Activated CD8-positive, alpha-beta memory T cell treated with anti-CD3 and anti-CD28 coated beads, Interleukin-2, amount 50 U/mL, for 48 hours (primary cell): ENCODE data around the gene EPHB4.
A peak's percentile ranks its signal among the peaks of the same experiment; 100 is the strongest.
"Not testable (repeated sequence)": the region's sequence is repeated elsewhere in the genome, so short reads cannot be mapped to it uniquely, and the experiment has no call there.

ENCODE experiments used
- DNase-seq: peaks from one replicate; pipeline ENCODE4 v3.0.0-alpha.2; 2020

The EPHB4 gene

DNA sequence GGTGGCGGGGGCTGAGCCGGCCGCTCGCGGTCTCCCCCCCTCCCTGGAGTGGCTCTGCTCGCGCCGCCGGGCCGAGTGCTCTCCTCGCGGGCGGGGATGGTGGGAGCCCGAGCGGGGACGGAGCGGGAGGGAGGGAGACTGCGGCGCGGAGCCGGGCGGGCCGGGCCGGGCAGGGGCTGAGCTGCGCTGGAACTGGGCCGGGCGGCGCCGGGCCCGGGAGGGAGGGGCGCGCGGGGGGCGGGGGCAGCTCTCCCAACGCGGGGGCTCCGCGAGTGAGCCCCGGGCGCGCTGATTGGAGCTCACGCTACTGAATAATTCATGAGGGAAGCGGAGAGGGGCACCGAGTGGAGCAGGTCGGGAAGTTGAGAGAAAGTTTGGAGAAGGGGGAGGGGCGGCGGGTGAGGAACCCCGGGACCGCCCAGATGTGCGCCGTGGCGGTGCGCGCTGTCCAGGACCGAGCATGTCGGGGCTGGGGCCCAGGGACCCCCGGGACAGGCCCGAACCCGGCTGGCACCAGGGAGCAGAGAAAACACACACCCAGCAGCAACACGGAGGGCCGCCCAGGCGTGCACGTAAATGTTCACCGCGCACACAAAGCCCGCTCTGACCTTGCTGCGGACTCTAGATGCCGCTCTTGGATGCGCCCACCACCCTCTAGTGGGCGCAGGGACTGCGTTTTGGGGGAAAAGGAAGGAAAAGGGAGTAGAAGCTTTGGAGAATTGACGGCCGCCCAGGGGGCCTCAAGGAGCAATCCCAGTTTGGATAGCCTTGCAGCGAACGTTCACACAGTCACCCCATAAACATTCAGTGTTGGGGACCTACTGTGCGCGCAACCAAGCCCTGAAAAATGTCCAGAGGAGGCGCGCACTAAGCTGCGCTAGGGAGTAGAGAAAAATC, at the start of gene EPHB4:
EPHB4 (minus strand) TSS at position 194 of the 897 bp plus-strand sequence. CDS start 493 bp downstream, outside the sequence.
- DNase-seq, result no peak

DNA sequence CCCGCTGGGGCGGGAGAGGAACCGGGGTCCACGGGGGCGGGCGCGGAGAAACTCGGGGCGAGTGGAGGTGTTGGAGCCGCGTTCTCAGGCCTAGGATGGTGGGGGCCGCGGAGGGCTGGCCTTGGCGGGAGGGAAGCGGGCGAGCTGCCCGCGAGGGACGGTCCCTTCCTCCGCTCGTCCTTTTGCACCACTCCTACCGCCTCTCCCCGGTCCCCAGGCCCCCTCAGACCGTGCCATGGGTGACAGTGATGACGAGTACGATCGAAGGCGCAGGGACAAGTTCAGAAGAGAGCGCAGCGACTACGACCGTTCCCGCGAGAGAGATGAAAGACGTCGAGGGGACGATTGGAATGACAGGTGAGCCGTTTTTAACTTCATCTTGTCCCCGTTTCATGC, 48.0 kb upstream of the EPHB4 start:
- DNase-seq, result no peak

GRCh38 chr7:100874577-100875355, 47.4 kb upstream of the EPHB4 start, which contains the start of gene SRRT:
SRRT (plus strand) TSS chr7:100875103; CDS start chr7:100875591, 488 bp downstream.
- DNase-seq, result peak; percentile 97

DNA sequence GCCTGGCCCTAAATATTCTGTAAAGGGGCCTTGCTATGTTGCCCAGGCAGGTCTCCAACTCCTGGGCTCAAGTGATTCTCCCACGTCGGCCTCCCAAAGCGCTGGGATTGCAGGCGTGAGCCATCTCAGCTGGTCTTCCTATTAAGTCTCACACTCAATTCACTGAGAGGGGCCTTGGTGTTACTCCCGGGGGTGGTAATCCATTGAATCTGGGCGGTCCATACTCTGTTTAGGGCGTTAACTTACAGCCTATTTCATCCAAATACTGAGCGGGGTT, 46.9 kb upstream of the EPHB4 start:
- DNase-seq, result peak; percentile 62

GRCh38 chr7:100873599-100874299, 46.4 kb upstream of the EPHB4 start:
- no peak for DNase-seq

- no peak for DNase-seq
Measured at GRCh38 chr7:100867776-100868485, 40.6 kb upstream of the EPHB4 start.

GRCh38 chr7:100867040-100867775, 39.9 kb upstream of the EPHB4 start, which contains the start of gene TRIP6:
TRIP6 (plus strand) TSS chr7:100867387; CDS start chr7:100867498, 111 bp downstream.
- DNase-seq, result peak; percentile 85

DNA sequence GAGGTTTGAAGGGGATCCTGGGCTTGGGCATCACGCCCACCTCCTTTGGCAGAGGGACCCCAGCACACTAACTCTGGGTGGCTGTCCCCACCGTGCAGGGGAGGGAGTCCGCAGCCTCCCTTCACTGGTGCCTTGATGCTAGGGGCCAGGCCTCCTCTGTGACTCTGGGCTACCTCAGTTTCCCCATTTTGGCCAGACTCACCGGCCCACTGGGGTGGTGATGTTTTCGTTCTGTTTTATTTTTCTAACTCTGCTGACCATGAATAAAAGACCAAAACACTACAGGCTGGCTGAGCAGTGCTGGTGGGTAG, 39.4 kb upstream of the EPHB4 start:
- no peak for DNase-seq

DNA sequence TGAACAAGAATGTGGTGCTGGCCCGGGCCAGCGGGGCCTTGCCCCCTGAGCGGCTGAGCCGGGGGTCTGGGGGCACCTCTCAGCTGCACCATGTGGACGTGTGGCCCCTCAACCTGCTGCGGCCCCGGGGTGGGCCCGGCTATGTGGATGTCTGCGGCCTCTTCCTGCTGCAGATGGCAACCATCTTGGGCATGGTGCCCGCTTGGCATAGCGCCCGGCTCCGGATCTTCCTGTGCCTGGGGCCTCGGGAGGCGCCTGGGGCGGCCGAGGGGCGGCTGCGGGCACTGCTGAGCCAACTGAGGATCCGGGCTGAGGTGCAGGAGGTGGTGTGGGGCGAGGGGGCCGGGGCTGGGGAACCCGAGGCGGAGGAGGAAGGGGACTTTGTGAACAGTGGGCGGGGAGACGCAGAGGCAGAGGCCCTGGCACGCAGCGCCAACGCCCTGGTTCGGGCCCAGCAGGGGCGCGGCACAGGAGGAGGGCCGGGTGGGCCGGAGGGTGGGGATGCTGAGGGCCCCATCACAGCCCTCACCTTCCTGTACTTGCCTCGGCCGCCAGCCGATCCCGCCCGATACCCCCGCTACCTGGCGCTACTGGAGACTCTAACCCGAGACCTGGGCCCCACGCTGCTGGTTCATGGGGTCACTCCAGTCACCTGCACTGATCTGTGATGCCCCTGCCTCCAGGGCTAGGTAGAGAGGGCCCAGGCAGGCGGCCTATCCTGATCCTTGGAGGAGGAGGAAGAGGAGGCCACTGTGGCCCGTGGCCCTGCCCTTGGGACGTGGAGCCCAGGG, 38.8 kb upstream of the EPHB4 start:
- peak; percentile 72 for DNase-seq

GRCh38 chr7:100865372-100865911, 38.1 kb upstream of the EPHB4 start:
- DNase-seq, result no peak

GRCh38 chr7:100864263-100864845, 37.0 kb upstream of the EPHB4 start:
- DNase-seq, result no peak

GRCh38 chr7:100863406-100863950, 36.2 kb upstream of the EPHB4 start:
- no peak for DNase-seq

GRCh38 chr7:100861616-100861985, 34.3 kb upstream of the EPHB4 start:
- no peak for DNase-seq

DNA sequence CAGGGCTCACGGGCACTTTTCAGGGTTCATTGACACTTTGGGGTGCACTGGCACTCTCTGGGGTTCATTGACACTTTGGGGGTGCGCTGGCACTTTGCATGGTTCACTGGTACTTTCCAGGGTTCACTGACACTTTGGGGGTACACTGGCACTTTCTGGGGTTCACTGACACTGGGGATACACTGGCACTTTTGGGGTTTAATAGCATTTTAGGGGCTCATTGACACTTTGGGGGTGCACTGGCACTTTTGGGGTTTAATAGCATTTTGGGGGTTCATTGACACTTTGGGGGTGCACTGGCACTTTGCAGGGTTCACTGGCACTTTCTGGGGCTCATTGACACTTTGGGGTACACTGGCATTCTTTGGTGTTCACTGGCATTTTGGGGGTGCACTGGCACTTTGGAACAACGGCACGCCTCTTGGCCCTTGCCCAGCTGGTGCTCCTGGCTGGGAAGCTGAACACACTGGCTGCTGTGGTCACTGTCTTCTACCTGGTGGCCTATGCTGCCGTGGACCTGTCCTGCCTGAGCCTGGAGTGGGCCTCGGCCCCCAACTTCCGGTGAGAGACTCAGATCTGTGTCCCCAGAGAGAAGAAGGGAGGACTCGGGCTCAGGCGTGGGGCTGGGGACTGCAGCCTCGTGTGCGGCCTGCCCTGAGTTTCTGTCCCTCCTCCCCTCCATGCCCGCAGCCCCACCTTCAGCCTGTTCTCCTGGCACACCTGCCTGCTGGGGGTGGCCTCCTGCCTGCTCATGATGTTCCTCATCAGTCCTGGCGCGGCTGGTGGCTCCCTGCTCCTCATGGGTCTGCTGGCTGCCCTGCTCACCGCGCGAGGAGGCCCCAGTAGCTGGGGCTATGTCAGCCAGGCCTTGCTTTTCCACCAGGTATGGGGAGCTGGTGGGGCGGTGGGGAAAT, 33.6 kb upstream of the EPHB4 start:
- DNase-seq, result no peak

DNA sequence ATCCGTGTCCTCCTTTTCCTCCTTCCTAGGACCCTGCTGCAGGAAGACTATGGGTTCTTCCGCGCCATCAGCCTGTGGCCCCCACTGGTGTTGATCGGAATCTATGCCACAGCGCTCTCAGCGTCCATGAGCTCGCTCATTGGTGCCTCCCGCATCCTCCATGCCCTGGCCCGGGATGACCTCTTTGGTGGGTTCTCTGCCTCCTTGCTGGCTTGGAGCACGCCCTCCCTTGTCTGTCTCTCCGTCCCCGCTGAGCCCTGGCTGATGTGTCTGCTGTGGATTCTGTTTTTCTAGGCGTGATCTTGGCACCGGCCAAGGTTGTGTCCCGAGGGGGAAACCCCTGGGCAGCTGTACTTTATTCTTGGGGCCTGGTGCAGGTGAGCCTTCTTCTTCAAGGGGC, 32.5 kb upstream of the EPHB4 start:
- no peak for DNase-seq

- DNase-seq, result no peak
Measured at GRCh38 chr7:100856871-100857282, 29.6 kb upstream of the EPHB4 start.

DNA sequence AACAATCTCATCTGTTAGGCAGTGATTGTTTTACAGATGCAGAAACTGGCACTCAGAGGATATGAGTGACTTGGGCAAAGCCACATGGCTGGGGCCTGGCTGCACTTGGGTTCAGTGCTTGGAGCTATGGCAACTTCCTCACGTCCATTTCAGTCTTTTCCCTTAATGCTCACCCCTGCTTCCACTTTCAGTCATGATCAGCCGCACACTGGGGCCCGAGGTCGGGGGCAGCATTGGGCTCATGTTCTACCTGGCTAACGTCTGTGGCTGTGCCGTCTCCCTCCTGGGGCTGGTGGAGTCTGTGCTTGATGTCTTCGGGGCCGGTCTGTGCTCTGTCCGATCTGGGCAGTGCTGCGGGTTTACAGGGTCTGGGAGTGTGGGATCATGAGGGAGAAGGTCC, 28.2 kb upstream of the EPHB4 start:
- DNase-seq, result no peak

DNA sequence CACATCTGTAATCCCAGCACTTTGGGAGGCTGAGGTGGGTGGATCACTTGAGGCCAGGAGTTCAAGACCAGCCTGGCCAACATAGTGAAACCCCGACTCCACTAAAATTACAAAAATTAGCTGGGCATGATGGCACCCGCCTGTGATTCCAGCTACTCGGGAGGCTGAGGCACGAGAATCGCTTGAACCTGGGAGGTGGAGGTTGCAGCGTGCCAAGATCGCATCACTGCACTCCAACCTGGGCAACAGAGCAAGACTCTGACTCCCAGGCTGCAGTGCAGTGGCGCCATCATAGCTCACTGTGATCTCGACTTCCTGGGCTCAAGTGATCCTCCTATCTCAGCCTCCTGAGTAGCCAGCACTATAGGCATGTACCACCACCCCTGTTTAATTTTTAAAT, 27.6 kb upstream of the EPHB4 start:
- not testable (repeated sequence) for DNase-seq
